GM10847 (cell line): ENCODE data around the gene ISYNA1.

ENCODE experiments used
- POLR2A ChIP-seq: IDR thresholded peaks from 2 replicates; pipeline ENCODE4 v1.6.1; 2011; ENCODE audit not compliant: insufficient read length; ENCODE audit errors: extremely low read depth

ISYNA1 gene

DNA sequence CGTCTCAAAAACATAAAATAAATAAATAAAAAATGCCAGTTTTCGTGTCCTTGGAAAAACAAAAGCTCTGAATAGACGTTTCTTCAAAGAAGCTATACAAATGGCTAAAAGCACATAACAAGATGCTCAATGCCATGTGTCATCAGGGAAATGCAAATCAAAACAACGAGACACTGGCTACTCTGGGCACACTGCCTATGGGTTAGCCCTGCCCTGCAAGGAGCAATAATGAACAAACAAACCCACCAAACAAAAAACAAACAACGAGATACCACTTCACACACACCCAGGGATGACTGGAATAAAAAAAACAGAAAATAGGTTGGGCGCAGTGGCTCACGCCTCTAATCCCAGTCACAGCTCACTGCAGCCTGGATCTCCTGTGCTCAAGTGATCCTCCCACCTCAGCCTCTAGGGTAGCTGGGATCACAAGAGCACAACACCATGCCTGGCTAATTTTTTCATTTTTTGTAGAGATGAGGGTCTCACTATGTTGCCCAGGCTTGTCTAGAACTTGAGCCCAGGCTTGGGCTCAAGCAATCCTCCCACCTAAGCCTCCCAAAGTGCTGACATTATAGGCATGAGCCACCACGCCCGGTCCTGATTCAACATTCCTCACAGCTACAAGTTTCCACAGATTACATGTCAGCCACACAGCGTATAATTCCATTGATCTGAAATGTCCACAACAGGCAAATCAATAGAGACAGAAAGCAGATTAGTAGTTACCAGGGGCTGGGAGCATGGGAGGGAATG is 15.5 kb upstream of the ISYNA1 start:
- no peak for TF ChIP-seq POLR2A

DNA sequence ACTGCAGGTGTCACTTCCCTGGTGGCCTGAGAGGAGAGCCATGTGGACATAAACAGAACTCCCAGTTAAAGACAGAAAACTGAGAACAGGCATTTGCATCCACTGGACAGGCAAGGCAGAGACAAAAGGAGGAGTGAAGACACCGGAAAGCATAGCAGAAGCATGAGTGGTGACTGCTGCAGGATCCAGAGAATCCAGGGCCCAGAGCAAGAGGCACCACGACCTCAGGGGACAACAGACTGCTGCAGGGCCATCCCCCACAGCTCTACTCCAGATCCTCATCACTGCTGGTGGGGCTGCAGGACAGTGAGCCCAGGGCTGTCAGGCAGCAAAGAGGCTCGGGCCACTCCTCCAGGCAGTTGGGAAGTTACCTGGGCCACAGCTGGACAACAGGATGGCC is 14.5 kb upstream of the ISYNA1 start:
- no peak for TF ChIP-seq POLR2A

DNA sequence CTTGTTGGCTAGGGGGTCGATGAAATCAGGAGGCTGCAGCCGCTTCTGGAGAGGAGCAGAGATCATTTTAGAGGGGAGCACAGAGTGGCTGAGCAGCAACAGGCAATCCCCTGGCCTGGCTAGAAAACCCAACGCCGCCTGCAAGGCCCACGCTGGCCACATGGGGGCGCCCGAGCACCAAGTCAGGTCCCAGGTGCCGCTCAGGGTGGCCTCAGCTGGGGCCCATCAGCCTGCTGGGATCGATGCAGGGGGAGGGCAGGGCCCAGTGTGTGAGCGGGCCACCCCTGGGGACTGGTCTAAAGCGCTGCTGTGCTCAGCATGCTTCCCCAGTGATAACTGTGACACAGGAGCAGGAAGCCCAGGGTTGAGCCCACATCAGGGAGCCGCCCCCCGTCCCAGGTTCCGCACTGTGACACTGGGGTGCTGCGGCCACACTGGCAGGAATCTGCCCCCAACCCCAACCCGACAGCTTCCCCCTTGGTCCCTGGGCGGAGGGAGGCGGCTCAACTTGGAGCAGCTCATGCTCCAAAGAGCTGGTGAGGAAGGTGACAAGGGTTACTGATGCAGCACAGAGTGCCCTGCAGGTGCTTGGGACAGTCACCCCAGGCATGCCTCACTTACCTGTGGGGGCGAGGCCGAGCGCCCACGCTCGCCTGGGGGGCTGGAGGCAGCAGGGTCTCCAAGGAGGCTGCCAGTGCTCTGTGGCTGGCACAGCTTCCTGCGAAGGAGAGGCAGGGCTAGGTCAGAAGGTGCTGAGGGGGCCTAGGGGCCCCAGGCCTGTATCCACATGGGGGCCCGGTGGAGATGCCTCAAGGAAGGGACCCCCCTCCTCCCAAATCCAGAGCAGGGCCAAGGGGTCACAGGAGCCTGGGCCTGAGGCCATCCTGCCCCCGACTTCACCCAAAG is 13.3 kb upstream of the ISYNA1 start:
- TF ChIP-seq POLR2A, result no peak

DNA sequence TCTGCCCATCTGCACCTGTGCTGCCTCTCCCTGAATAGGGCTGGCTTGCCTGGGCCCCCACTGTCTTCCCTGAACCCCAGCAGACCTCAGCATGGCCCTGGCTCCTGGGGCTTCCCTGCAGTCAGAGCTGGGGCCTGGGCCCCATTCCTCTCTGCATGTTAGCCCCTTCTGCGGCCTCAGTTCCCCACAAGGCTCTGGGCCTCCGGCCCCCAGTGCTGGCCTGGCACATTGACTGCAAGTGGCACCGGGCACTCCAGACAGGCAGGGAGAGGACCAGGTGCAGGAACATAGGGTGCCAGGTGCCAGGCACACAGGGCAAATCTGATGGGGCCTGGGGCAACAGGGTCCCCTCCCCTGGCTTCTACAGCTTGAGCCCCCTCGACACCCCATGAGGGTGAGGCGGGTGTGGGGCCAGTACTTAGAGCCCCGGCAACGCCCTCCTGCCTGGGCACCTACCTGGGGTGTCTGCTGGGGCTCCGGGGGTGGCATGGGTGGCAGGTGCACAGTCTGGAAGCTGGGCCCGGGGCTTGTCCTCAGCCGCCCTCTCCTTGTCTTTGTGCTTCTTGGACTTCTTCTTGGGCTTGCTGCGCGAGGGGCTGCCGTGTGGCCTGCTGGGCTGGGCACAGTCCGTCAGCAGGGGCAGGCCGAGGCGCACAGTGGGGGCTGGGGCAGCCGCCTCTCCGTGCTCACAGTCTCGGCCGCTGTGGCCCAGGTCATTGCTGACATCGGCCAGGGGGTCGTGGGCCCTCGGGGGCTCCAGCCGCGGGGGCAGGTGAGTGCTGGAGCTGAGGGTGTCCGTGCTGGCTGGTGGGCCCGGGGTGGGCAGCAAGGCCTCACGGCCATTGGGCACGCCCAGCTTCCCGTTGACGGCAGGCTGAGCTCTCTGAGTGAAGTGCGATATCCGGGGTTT is 12.3 kb upstream of the ISYNA1 start:
- TF ChIP-seq POLR2A, result no peak

DNA sequence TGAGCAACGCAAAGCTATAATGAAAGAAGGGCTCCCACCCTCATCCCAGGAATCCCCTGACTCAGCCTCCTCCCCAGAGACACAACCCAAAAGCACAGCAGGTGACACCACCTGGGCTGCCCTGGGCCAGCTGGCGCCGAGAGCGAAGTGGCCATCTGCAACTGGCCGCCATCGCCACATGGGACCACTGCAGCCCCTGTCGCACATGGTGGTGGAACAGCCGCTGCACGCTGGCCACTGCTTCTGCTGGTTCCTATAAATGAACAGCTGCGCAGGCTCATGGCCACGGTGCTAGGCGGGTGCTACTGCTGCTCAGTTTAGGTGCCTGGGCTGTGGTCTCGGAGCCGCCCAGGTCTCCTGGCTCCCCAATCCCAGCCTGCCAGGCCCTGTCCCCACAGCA is 11.6 kb upstream of the ISYNA1 start:
- no peak for TF ChIP-seq POLR2A

DNA sequence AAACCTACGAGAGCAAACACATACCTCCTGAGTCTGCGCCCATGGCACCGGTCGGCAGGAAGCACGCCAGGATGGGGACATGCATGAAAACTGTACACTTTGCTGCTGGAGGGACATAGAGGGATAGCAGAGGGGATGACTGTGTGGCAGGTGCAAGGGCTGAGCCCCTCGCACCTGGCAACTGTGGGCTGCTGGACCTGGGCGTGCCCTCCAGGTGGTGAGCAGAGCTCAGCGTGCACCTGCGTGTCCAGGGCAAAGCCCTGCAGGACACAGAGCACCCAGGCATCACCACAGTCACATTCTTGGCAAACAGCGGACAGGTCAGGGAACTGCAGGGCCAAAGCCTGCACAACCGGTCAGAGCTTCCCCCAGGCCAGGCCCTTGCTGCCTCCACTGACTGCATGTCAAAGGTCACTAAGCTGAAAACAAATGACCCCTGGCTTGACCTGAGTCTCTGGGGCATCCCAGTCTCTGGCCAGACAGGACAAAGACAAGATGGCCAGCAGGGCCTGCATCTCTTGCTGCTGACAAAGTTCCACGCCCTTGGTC is 9.0 kb upstream of the ISYNA1 start:
- no peak for TF ChIP-seq POLR2A

DNA sequence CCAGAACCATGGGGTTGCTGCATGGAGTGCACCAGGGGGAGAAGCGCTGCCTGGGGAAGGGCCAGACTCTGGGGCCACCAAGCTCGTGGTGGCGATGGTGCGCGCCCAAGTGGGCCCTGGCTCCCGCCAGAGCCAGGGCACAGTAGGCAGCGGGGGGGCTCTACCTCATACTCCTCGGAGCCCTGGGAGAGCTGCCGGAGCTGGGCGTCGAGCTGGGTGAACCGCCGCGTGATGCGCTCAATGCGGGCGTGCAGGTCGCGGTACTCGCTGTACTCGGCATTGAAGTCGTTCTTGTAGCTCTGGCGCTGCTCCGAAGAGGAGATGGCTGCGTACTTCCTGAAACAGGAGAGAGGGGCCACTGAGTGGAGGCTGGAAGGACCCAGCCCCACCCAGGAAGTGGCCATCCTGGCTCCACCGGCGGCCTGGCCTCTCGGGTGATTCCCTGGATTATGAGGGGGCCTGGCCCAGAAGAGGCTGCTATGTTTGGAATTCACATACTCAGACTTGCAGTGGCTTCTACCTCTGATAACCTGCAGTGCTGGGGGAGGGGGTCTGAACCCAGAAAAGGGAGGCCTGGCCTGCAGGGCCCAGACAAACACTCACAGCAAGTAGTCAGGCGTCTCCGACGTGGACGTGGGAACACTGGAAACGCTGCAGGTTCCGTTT is 8.3 kb upstream of the ISYNA1 start:
- TF ChIP-seq POLR2A, result no peak

DNA sequence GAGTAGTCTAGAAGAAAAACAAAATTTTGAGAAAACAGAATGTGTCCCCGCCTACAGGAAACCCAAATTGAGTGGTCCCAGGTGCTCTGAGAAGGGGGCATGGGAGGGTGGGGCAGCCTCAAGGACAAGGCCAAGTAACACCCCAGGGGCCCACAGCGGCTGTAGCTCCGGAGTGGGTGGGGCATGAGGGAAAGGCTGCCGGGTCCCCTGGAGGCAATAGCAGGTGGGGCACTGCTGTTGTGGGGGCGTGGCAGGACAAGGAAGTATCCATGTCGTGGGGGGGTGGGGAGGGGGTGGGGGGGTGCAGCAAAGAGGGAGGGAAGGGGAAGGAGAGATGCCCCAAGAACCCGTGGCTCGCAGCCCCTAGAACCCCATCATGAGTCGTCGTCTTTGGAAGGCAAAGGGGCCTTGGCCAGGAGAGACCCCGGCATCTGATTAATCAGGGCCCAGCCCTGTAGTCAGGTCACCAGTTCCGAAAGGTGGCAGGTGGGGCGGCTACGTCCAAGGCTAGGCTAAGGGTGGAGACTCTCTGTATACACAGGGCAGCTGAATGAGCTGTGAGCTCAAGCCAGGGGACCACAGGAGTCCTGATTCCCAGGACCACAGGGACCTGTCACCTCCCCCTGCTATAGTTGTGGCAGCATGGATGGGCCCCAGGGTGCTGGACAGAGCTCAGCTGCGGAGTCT is 7.5 kb upstream of the ISYNA1 start:
- no peak for TF ChIP-seq POLR2A

DNA sequence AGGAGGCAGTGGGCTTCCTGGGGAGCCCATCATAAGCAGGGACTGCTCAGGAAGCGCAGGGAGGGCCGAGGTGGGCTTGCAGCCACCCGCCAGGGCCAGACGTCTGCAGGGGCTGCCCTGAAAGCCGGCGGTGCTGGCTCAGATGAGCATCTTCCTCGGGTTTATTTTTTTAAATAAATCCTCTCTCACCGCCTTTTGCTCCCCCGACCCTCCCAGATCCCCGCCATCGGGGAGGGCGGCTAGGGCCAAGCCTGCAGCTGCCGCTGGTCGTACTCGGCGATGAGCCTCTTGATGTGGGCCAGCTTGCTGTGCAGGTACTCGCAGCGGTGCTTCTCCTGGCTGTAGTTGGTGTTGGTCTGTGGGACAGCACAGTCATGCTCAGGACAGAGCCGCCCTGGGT is 6.6 kb upstream of the ISYNA1 start:
- TF ChIP-seq POLR2A, result no peak

DNA sequence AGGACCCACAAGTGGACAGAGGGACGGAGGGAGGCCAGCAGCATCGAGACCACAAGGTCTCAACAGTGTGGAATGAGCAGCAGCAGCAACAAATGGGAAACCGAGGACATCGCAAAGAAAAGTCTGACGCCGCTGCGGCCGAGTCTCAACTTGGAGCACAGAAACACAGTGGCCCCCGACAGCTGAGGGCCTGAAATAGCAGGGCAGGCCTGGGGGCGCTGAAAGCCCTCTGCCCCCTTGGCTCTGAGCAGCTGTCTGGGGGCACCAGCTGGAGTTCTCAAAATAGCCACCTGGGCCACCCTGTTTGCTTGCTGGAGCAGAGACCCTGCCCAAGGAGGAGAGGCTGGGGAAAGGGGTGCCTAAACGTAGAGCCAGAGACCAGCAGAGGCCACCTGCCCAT is 5.9 kb upstream of the ISYNA1 start:
- no peak for TF ChIP-seq POLR2A

DNA sequence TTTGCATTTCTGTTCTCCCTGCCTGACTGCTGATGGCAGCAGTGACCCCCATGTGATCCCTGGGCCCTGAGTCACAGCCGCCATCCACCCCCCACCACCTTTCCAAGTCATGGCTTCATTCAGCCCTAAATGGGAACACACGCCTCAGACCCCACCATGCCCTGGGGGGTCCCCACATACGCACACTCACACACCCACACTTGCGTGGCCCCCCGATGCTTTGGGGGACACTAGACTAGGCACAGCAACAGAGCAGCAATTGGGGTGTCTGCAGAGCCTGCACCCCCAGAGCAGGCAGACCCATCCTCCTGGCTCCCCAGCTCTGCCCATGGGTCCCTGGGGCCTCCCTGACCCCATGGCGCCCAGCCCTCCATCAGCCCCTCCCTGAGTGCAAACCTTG is 5.5 kb upstream of the ISYNA1 start:
- TF ChIP-seq POLR2A, result no peak

DNA sequence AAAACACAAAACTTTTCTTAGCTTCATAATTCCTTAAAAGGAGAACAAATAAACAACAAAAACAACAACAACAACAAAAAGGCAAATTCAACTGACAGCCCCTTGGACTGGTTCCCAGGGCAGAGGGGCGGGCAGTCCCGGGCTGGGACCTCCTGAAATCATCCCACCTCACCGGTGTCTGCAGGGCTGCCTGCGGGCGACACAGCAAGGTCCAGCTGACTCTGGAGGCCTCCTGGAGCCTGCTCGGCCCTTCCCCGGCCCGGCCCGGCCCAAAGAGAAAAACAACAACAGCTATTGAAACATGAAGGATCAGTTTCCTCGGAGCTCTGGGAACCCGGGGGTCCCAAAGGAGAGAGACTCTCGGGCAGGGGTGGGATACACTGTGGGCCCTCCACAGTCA is 5.0 kb upstream of the ISYNA1 start:
- no peak for TF ChIP-seq POLR2A

DNA sequence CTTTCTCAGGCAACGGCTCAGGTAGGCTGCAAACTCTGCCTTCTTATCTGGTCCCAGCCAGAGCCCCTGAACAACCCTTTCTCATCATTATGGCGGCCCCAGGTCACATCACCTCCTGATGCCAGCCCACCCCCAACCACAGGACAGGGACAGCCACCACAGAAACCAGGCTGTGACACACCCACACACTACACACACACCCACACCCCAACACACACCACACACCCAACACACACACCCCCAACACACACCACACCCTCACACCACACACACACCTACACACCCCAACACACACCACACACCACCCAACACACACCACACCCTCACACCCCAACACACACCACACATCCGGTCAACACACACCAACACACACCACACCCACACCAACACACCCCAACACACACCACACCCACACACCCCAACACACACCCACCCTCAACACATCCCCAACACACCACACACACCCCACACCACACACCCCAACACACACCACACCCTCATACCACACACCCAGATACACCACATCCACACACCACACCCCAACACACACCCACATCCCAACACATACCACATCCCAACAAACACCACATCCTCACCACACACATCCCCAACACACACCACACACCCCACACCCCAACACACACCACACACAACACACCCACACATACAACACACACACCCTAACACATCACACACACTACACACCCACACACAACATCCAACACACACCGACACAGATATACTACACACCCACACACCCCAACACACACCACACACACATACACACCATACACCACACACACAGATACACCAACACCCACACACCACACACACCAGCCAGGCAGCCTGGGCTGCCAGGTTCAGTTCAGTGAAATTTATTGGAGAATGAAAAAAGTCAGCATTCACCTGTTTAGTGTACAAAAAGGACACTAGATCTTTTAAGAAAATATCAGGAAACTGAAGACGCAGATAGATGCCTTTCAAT is 4.2 kb upstream of the ISYNA1 start:
- TF ChIP-seq POLR2A, result no peak
